Uterus (tissue), 4 donors: ENCODE measurements around the gene CCSER1. TPM values are rescaled to one million over a fixed set of nuclear protein-coding genes. Genes with fewer than 3 reads are reported as not detected.
"Not testable (repeated sequence)": the region's sequence is repeated elsewhere in the genome, so short reads cannot be mapped to it uniquely, and the experiment has no call there.

Experiments
- DNase-seq, 2 donors: peaks; one replicate each; pipeline ENCODE4 v3.0.0-alpha.2; 2019 to 2020
- H3K27ac ChIP-seq, 2 donors: fragments of 200-600 bp; sonication (generic); 1 replicate in 1 of 2; 2 replicates in 1 of 2; pipeline ENCODE4 v1.5.1; 2016 to 2018
- H3K27me3 ChIP-seq, 2 donors: fragments of 200-600 bp; sonication (generic); one replicate each; pipeline ENCODE4 v1.5.1; 2018 to 2019; ENCODE audit warnings: control low read depth in 1 of 2
- H3K36me3 ChIP-seq, 2 donors: fragments of 200-600 bp; sonication (generic); one replicate each; pipeline ENCODE4 v1.5.1; 2019; ENCODE audit warnings: control low read depth in 1 of 2
- H3K4me1 ChIP-seq, 2 donors: fragments of 200-600 bp; sonication (generic); one replicate each; pipeline ENCODE4 v1.5.1; 2018 to 2019; ENCODE audit warnings: control low read depth in 1 of 2
- H3K4me3 ChIP-seq, 2 donors: fragments of 200-600 bp; sonication (generic); 1 replicate in 1 of 2; 2 replicates in 1 of 2; pipeline ENCODE4 v1.5.1; 2018 to 2019; ENCODE audit warnings: mild to moderate bottlenecking in 1 of 2
- H3K9me3 ChIP-seq, 2 donors: fragments of 200-600 bp; sonication (generic); one replicate each; pipeline ENCODE4 v1.5.1; 2019; ENCODE audit warnings: control low read depth in 1 of 2
- CTCF ChIP-seq, 4 experiments: fragments of 200-600 bp in 2 of 4; fragments of 450-650 bp in 2 of 4; sonication (generic) in 2 of 4; IDR thresholded peaks; one replicate each; pipeline ENCODE4 v1.5.1; 2016 to 2019; ENCODE audit warnings: antibody characterized with exemption in 4 of 4, mild to moderate bottlenecking in 2 of 4, moderate library complexity in 1 of 4
- POLR2A ChIP-seq, 2 donors: fragments of 450-650 bp; IDR thresholded peaks; one replicate each; pipeline ENCODE4 v1.6.1; 2016; ENCODE audit warnings: antibody characterized with exemption in 2 of 2, mild to moderate bottlenecking in 1 of 2, moderate library complexity in 1 of 2
- intact Hi-C: fragments of 100-400 bp; cut with DNase I; formaldehyde crosslinking; loops from one replicate; pipeline ENCODE4 v1.15.1; 2023; ENCODE audit warnings: low total_unique reads
- total RNA-seq, 4 donors: library from RNA; depleted of rRNA in 3 of 4; stranded (reverse); fragments of >200 nt in 3 of 4; gene quantifications; one replicate each; pipeline versions ENCODE4 v1.1.0 to v1.2.4, GENCODE V29; 2014 to 2023
- donor health status: DM: yes; HTN: yes; CAD: no.

The CCSER1 gene
- total RNA-seq, 4 donors from 2014 or later: 2.8 to 54.7 (median 11.9) TPM

- no peak overlapping the region for H3K4me3 ChIP-seq
- H3K9me3 ChIP-seq: no peaks in the 10 kb centered on the region
- no peaks in the 10 kb centered on the region for H3K36me3 ChIP-seq
- no peak for DNase-seq
- TF ChIP-seq POLR2A (IDR thresholded peaks at IDR 0.05) (no peak), CTCF (IDR thresholded peaks at IDR 0.05) (no peak)
- intact Hi-C loops: no loop called here
- H3K4me1 ChIP-seq: no peaks in the 10 kb centered on the region
- no peaks in the 10 kb centered on the region for H3K27me3 ChIP-seq
- no peak overlapping the region for H3K27ac ChIP-seq
Observed at GRCh38 chr4:90290345-90290744, 163.2 kb downstream of the CCSER1 start.

- H3K36me3 ChIP-seq: no peaks in the 10 kb centered on the region
- H3K4me1 ChIP-seq: no peaks in the 10 kb centered on the region
- no peak overlapping the region for H3K4me3 ChIP-seq
- no peaks in the 10 kb centered on the region for H3K9me3 ChIP-seq
- intact Hi-C loops: no loop called here
- TF ChIP-seq CTCF (IDR thresholded peaks at IDR 0.05): no peak
- H3K27ac ChIP-seq: no peak overlapping the region
- DNase-seq: no peak
- no peaks in the 10 kb centered on the region for H3K27me3 ChIP-seq
Observed at GRCh38 chr4:90292438-90292837, 165.2 kb downstream of the CCSER1 start.

- Histone ChIP-seq H3K27ac (no peak overlapping the region), H3K4me3 (no peak overlapping the region), H3K9me3 (no peaks in the 10 kb centered on the region), H3K27me3 (no peaks in the 10 kb centered on the region), H3K36me3 (no peaks in the 10 kb centered on the region), H3K4me1 (no peaks in the 10 kb centered on the region)
- intact Hi-C loops: no loop called here
- DNase-seq: no peak
- TF ChIP-seq POLR2A (IDR thresholded peaks at IDR 0.05) (no peak), CTCF (IDR thresholded peaks at IDR 0.05) (no peak)
Observed at GRCh38 chr4:90293320-90293719, 166.1 kb downstream of the CCSER1 start.

GRCh38 chr4:90299373-90299772, 172.2 kb downstream of the CCSER1 start:
- Histone ChIP-seq H3K4me1 (no peaks in the 10 kb centered on the region), H3K36me3 (no peaks in the 10 kb centered on the region), H3K9me3 (no peaks in the 10 kb centered on the region), H3K27me3 (no peaks in the 10 kb centered on the region), H3K4me3 (no peak overlapping the region), H3K27ac (no peak overlapping the region)
- no peak for DNase-seq
- intact Hi-C loops: no loop called here
- no peak for TF ChIP-seq CTCF (IDR thresholded peaks at IDR 0.05)
- TF ChIP-seq POLR2A (IDR thresholded peaks at IDR 0.05): no peak

- intact Hi-C loops: no loop called here
- Histone ChIP-seq H3K36me3 (no peaks in the 10 kb centered on the region), H3K27me3 (no peaks in the 10 kb centered on the region), H3K4me3 (no peak overlapping the region), H3K27ac (no peak overlapping the region), H3K4me1 (no peaks in the 10 kb centered on the region), H3K9me3 (no peaks in the 10 kb centered on the region)
- no peak for DNase-seq
- TF ChIP-seq CTCF (IDR thresholded peaks at IDR 0.05) (no peak), POLR2A (IDR thresholded peaks at IDR 0.05) (no peak)
Observed at GRCh38 chr4:90306810-90307209, 179.6 kb downstream of the CCSER1 start.

- intact Hi-C loops, H3K4me3 ChIP-seq, H3K36me3 ChIP-seq, H3K27ac ChIP-seq, H3K4me1 ChIP-seq, H3K27me3 ChIP-seq, H3K9me3 ChIP-seq, DNase-seq: not testable (repeated sequence)
Observed at GRCh38 chr4:90317140-90317539, 189.9 kb downstream of the CCSER1 start.
